Measurements from ENCODE around the gene RNF111.
"Not testable (repeated sequence)": the region's sequence is repeated elsewhere in the genome, so short reads cannot be mapped to it uniquely, and the experiment has no call there.

Gene RNF111

GRCh38 chr15:59059076-59059597 lies 71.7 kb downstream of the RNF111 start:
- no peak for DNase-seq (ENCODE audit: low spot score)

- DNase-seq (ENCODE audit: low spot score), result no peak
These were observed 72.9 kb downstream of the RNF111 start for GRCh38 chr15:59060348-59060747.

GRCh38 chr15:59063042-59063441 lies 75.6 kb downstream of the RNF111 start:
- DNase-seq (ENCODE audit: low spot score), result no peak

- no peak for DNase-seq (ENCODE audit: low spot score)
These were observed 82.0 kb downstream of the RNF111 start for GRCh38 chr15:59069430-59069829.

- DNase-seq (ENCODE audit: low spot score), result no peak
These were observed 87.1 kb downstream of the RNF111 start for GRCh38 chr15:59074607-59075006.

DNA sequence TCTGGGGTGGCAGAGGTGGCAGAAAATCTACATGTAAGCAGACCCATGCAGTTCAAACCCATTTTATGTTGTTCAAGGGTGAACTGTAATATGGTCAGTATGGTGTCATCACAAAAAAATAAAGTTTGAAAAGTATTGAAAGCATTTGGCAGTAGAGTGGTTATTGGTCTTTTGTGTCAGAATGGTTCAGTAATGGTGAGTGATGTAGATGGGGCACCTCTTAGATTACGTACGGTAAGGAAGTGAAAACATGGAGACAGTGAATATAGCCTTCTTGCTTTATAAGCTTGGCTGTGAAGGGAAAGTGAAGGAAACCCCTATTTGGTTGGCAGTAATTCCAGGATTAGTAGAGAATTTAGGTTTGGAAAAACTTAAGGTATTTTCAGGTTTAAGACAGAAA lies 100.3 kb downstream of the RNF111 start:
- DNase-seq (ENCODE audit: low spot score), result no peak

DNA sequence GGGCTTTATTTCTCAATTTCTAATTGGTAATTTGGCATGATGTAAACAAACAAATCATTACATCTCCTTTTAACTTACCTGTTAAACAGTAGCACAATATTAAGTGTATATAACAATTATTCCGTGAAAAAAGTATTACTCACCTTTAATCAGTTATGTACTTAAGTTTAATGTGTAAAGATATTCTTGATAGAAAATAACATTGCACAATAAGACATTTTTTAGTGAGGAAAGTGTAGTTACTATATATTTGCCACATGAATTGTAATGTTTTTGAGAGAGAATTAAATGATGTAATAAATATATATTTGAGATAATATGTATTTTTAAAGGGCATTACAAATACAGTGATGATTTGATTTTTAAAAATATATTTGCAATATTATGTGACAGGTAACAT lies 106.6 kb downstream of the RNF111 start:
- DNase-seq (ENCODE audit: low spot score), result no peak

GRCh38 chr15:59096429-59096828 lies 109.0 kb downstream of the RNF111 start:
- DNase-seq (ENCODE audit: low spot score), result no peak

DNA sequence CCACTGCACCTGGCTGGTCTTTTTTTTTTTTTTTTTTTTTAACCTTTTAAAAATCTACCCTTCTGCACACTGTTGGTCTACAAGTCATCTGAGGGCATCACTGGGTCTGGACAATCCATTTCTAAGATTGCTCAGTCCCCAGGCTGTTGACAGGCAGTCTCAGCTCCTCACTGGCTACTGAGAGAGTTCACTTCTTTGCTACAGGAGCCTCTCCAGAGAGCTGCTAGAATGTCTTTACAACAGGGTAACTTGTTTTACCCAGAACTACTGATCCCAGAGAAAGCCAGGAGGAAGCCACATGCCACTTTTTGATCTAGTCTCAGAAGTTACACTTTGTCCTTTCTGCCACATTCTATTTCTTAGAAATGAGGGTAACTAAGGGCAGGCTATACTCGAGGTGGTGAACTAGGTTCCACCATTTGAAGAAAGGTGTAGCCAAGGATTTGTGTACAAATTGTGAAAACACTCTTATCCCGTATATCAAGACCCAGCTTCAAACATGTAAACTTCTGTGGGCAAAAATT lies 111.8 kb downstream of the RNF111 start:
- DNase-seq (ENCODE audit: low spot score), result no peak

DNA sequence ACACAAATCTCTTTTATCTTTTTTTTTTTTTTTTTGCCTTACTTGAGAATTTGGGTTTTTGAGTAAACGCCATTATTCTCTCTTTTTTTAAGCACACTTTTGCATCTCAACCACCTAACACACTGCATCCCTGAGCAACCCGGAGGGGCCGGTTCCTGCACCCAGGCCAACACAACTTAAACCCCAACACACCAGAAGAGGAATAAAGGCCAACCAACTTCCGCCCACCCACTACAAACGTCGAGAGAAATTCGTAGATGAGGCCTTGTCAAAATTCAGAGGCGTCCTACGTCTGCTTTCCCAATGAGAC lies 117.1 kb downstream of the RNF111 start:
- DNase-seq (ENCODE audit: low spot score), result no peak

DNA sequence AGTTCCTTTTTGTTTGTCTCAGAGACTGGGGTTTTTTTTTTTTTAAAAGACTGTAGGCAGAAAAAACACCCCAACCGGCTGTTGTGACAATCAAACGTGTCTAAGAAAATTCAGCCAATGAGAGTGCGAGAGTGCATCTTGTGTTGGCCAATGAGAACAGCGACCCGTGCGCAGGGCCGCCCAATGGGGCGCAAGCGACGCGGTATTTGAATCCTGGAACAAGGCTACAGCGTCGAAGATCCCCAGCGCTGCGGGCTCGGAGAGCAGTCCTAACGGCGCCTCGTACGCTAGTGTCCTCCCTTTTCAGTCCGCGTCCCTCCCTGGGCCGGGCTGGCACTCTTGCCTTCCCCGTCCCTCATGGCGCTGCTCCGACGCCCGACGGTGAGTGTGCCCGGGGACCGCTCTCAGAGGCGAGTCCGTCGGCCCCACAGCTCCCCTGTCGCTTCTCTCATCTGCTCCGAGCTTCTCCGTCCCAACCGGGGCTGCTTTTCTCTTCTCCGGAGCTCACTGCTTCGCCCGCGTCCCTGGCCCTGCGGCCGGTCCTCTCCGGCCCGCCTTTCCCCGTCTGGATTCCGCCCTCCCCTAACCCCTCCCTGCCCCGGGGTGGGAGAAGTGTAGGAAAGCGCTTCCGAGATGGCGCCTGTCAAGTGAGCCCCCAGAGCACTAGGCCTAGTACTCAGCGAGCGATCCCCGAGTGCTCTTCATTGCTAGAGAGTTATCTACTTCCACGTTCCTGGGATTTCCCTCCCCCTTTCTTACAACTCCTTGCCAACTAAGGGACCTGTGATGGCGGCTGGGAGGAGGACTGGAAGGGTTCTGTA lies 117.7 kb downstream of the RNF111 start, which contains the start of gene CCNB2:
CCNB2 (plus strand) TSS at position 235 of the 821 bp plus-strand sequence; CDS start at position 358, 123 bp downstream.
- DNase-seq (ENCODE audit: low spot score), result peak; percentile 98

DNA sequence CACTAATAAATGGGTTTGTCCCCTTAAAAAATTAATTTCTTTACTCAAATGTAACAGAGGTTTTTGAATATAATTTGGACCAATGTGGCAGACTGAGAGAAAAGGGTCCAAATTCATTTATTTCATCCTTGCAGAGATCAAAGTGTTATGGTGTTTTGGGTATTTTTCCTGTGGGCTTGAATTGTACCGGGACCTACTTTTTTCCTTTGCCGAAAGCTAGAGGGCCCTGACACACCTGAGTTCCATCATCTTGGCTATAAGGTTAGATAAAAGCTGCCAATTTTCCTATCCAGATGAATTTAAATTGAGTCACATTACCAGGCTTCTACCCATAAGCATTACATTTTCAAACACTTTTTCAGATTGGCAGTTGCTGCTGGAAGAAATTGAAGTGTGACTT lies 118.4 kb downstream of the RNF111 start:
- no peak for DNase-seq (ENCODE audit: low spot score)

GRCh38 chr15:59111251-59111650 lies 123.8 kb downstream of the RNF111 start:
- DNase-seq (ENCODE audit: low spot score), result no peak

GRCh38 chr15:59115047-59115446 lies 127.6 kb downstream of the RNF111 start:
- no peak for DNase-seq (ENCODE audit: low spot score)

DNA sequence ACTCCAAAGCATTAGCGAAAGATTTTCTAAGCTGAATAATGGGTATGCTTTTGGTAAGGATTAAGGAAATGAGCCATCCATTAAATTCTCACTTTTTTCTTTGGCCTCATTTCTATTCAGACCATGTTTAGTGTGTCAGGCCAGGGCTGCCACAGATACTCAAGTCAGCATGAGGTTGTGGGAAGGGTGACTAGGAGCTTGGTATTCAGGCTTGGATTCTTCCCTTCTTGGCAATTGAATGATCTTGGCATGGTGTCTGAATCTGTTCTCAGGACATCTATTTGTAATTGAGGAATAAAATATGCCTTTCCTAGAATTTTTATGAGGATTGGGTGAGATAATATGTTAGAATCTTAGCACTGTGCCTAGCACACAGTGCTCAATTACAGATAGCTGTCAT lies 128.7 kb downstream of the RNF111 start:
- DNase-seq (ENCODE audit: low spot score), result peak; percentile 66

DNA sequence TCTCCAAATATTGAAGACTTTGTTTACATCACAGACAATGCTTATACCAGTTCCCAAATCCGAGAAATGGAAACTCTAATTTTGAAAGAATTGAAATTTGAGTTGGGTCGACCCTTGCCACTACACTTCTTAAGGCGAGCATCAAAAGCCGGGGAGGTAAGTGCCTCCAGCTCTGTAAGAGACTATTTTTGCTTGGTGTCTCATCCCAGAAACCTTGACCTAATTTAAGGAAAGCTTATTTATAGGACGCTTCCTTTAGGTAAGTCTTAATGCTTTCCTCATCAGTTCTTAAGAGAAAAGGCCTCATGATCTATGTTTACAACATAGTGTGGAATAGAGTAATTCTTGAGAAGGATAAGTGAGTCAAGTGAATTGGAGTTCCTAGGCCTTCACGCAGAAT lies 129.3 kb downstream of the RNF111 start:
- DNase-seq (ENCODE audit: low spot score), result no peak

DNA sequence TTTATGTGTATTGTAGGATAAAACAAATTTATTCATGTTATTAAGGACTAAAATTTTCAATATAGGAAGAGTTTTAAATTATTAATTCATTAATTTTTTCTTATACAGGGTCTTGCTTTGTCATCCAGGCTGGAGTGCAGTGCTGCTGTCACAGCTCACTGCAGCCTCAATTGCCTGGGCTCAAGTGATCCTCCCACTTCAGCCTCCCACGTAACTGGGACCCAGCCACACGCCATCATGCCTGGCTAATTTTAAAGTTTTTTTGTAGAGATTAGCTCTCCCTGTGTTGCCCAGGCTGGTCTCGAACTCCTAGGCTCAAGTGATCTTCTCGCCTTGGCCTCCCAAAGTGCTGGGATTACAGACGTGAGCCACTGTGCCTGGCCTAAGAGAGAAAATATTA lies 132.2 kb downstream of the RNF111 start:
- DNase-seq (ENCODE audit: low spot score), result no peak

DNA sequence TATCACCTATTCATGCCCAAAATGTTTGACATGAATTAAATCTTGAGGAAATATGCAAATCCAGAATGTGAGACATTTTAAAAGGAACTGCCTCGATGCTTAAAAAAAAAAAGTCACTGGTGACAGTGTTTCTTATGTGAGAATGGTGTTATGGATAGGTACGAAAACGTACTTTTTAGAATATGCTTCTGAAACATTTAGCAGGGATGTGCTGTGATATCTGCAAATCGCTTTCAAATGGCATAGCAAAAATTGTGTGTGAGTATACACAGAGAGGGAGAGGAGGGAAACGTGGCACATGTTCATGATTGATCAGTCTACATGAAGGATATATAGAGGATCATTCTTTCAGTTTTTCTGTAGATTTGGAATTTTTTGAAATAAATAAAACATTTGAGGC lies 133.5 kb downstream of the RNF111 start:
- DNase-seq (ENCODE audit: low spot score), result no peak

GRCh38 chr15:59124261-59124660 lies 136.8 kb downstream of the RNF111 start:
- DNase-seq (ENCODE audit: low spot score), result no peak

GRCh38 chr15:59125683-59126082 lies 138.2 kb downstream of the RNF111 start:
- not testable (repeated sequence) for DNase-seq (ENCODE audit: low spot score)

DNA sequence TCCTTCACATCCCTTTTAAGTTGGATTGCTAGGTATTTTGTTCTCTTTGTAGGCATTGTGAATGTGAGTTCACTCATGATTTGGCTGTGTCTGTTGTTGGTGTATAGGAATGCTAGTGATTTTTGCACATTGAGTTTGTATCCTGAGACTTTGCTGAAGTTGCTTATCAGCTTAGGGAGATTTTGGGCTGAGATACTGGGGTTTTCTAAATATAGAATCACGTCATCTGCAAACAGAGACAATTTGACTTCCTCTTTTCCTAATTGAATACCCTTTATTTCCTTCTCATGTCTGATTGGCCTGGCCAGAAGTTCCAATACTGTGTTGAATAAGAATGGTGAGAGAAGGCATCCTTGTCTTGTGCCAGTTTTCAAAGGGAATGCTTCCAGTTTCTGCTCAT lies 139.8 kb downstream of the RNF111 start:
- DNase-seq (ENCODE audit: low spot score), result not testable (repeated sequence)

DNA sequence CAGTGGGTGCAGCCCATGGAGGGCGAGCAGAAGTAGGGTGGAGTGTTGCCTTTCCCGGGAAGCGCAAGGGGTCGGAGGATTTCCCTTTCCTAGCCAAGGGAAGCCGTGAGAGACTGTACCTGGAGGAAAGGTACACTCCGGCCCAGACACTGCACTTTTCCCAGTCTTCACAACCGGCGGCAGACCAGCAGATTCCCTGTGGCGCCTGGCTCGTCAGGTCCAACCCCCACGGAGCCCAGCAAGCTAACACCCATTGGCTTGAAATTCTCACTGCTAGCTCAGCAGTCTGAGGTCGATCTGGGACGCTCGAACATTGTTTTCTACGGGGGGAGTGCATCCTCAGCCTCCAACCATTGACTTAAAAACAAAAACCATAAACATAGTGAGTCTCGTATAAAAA lies 144.0 kb downstream of the RNF111 start:
- no peak for DNase-seq (ENCODE audit: low spot score)

DNA sequence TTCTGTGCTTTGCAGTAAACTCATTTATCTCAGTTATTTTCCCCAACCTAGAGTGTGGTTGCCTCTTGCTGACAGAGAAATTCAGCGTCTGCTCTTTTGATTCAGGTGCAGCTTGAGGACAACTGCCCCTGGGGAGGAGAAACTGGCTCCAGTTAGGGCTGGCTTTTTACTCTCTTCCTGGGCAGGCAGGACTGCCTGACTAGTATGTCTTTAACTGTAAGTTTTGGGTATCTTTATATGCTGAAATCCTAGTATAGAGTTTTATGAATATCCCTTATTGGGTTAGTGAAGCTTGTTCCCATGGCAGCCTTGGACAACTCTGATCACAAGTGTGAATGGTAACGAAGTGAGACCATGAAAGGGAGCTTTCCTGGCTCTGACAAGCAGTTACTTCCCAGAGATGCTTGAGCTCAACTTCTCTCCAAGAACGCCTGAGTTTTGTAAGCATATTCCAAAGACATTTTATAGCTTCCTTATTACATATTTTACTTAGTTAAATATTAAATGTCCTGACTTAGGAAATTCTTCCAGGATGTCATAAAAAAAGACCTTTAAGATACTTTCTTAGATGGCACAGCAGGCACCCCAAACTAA lies 144.6 kb downstream of the RNF111 start:
- no peak for DNase-seq (ENCODE audit: low spot score)
